Erythroblast (primary cell): ENCODE results near the gene ZBTB7B.

Source experiments
- DNase-seq, 2 experiments: peaks; one replicate each; lab custom pipeline; 2025; lab: John Stamatoyannopoulos, UW
- GATA1 ChIP-seq: IDR thresholded peaks from 2 replicates; pipeline ENCODE4 v1.6.1; 2011; ENCODE audit warnings: low read depth, mild to moderate bottlenecking, control low read depth, low read length, moderate library complexity
- POLR2A ChIP-seq: IDR thresholded peaks from 2 replicates; pipeline ENCODE4 v1.6.1; 2011; ENCODE audit warnings: mild to moderate bottlenecking, low read length

ZBTB7B gene

GRCh38 chr1:155030899-155031298 is 28.3 kb downstream of the ZBTB7B start:
- DNase-seq: no peak
- TF ChIP-seq GATA1: no peak
- no peak for TF ChIP-seq POLR2A

- no peak for DNase-seq
- TF ChIP-seq GATA1 (no peak), POLR2A (no peak)
Observed at GRCh38 chr1:155032886-155033285, 30.3 kb downstream of the ZBTB7B start.

GRCh38 chr1:155033524-155033923 is 30.9 kb downstream of the ZBTB7B start, which contains the start of the genes DCST1 and DCST2:
Gene DCST1 (plus strand): TSS chr1:155033824. CDS start chr1:155034037, 213 bp downstream.
Gene DCST2 (minus strand): TSS chr1:155033781. CDS start chr1:155033701, 80 bp downstream.
- no peak for DNase-seq
- TF ChIP-seq POLR2A (no peak), GATA1 (no peak)

- no peak for TF ChIP-seq GATA1
- no peak for TF ChIP-seq POLR2A
- DNase-seq: no peak
Observed at GRCh38 chr1:155034318-155035208, 32.0 kb downstream of the ZBTB7B start.

GRCh38 chr1:155035936-155036335 is 33.3 kb downstream of the ZBTB7B start:
- no peak for DNase-seq

GRCh38 chr1:155037043-155037442 is 34.4 kb downstream of the ZBTB7B start:
- TF ChIP-seq GATA1: no peak
- DNase-seq: no peak

More at GRCh38 chr1:155035936-155036335, 33.3 kb downstream of the ZBTB7B start:
- no peak for TF ChIP-seq POLR2A
- TF ChIP-seq GATA1: no peak

GRCh38 chr1:155037851-155038441 is 35.3 kb downstream of the ZBTB7B start:
- TF ChIP-seq POLR2A (no peak), GATA1 (no peak)
- no peak for DNase-seq

- no peak for TF ChIP-seq POLR2A
- TF ChIP-seq GATA1: no peak
- DNase-seq: no peak
Observed at GRCh38 chr1:155038602-155039307, 36.2 kb downstream of the ZBTB7B start.

GRCh38 chr1:155039308-155039669 is 36.7 kb downstream of the ZBTB7B start:
- TF ChIP-seq POLR2A: no peak
- TF ChIP-seq GATA1: no peak
- no peak for DNase-seq

GRCh38 chr1:155040358-155041093 is 37.9 kb downstream of the ZBTB7B start:
- no peak for DNase-seq

GRCh38 chr1:155042789-155043188 is 40.2 kb downstream of the ZBTB7B start:
- TF ChIP-seq POLR2A (no peak), GATA1 (no peak)
- DNase-seq: no peak

More at GRCh38 chr1:155040358-155041093, 37.9 kb downstream of the ZBTB7B start:
- TF ChIP-seq GATA1 (no peak), POLR2A (no peak)

GRCh38 chr1:155043301-155043702 is 40.7 kb downstream of the ZBTB7B start:
- no peak for DNase-seq
- TF ChIP-seq POLR2A (no peak), GATA1 (no peak)

GRCh38 chr1:155043793-155044192 is 41.2 kb downstream of the ZBTB7B start:
- TF ChIP-seq GATA1: no peak
- DNase-seq: no peak
